HepG2 (cell line): ENCODE data around the gene PDE4C.

Experiments used
- BORCS8-MEF2B ChIP-seq: sonication (generic); formaldehyde crosslinking; IDR thresholded peaks from 2 replicates; pipeline ENCODE4 v1.8.0; 2022; ENCODE audit warnings: mild to moderate bottlenecking, missing genetic modification reagents
- JUNB ChIP-seq: sonication (generic); formaldehyde crosslinking; IDR thresholded peaks from 2 replicates; pipeline ENCODE4 v1.8.0; 2022; ENCODE audit warnings: missing genetic modification reagents, mild to moderate bottlenecking, borderline replicate concordance
- MTA3 ChIP-seq: sonication (generic); formaldehyde crosslinking; IDR thresholded peaks from 2 replicates; pipeline ENCODE4 v1.4.0; 2020; ENCODE audit warnings: missing genetic modification reagents
- NR2F2 ChIP-seq: IDR thresholded peaks from 2 replicates; pipeline ENCODE4 v1.6.1; 2012; ENCODE audit warnings: low read depth, inconsistent platforms, borderline replicate concordance
- SP1 ChIP-seq, 2 experiments: fragments of 450-650 bp in 1 of 2; sonication (generic) in 1 of 2; formaldehyde crosslinking in 1 of 2; IDR thresholded peaks; 2 replicates each; pipeline versions ENCODE4 v1.4.0 to v1.6.1; 2016 to 2020; ENCODE audit warnings: missing genetic modification reagents in 1 of 2
- ZFP62 ChIP-seq: sonication (generic); formaldehyde crosslinking; IDR thresholded peaks from 2 replicates; pipeline ENCODE4 v1.4.0; 2020; ENCODE audit warnings: missing genetic modification reagents
- ZFYVE20 ChIP-seq: sonication (generic); formaldehyde crosslinking; IDR thresholded peaks from 2 replicates; pipeline ENCODE4 v1.8.0; 2023; ENCODE audit warnings: low read depth, mild to moderate bottlenecking, moderate library complexity, missing genetic modification reagents, borderline replicate concordance
- ZNF138 ChIP-seq: sonication (generic); formaldehyde crosslinking; IDR thresholded peaks from 2 replicates; pipeline ENCODE4 v1.5.0; 2020; ENCODE audit warnings: mild to moderate bottlenecking, low read depth, missing genetic modification reagents
- ZNF333 ChIP-seq: sonication (generic); formaldehyde crosslinking; IDR thresholded peaks from 2 replicates; pipeline ENCODE4 v1.4.0; 2020; ENCODE audit warnings: mild to moderate bottlenecking, missing genetic modification reagents, borderline replicate concordance
- ZNF761 ChIP-seq: sonication (generic); formaldehyde crosslinking; conservative IDR thresholded peaks from 2 replicates; pipeline ENCODE4 v1.4.0; 2020; ENCODE audit warnings: mild to moderate bottlenecking, missing genetic modification reagents
- TF ChIP-seq, protein P1 (sequence below): IDR thresholded peaks from 2 replicates; pipeline ENCODE4 v1.6.1; 2016; ENCODE audit warnings: control low read depth
- TF ChIP-seq, protein P2 (sequence below): sonication (generic); formaldehyde crosslinking; conservative IDR thresholded peaks from 2 replicates; pipeline ENCODE4 v1.4.0; 2020; ENCODE audit warnings: missing genetic modification reagents

DNA sequence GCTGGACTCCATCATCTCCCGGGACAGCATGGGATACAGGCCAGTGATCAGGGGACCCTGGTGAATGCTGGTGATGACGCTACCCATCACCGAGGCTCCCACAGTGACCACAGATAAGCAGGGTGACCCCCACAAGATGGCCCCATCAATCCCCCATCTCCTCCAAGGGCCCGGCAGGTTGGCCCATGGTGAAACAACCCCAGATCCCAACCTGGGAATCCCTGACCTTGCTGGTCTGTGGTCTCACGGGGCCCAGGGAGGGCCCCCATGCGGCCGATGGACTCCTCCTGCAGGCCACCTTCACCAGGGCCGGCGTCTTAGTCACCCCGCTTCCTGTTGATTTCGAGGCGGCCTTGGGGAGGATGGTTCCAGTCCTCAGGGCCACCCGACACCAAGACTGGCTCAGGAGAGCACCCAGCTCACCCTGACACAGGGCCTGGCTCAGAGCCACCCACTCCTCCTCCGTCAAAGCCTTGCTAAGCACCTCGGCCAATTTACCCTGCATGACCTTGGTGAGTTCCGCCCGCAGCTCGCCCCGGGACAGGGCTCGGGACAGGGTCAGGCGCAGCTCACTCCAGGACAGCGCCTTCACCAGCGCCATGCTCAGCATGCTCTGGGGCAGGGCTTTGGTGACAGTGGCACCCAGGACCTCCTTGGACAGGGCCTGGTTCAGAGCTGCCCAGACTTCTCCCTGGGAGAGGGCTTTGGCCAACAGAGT lies 38.1 kb upstream of the PDE4C start:
- TF ChIP-seq, protein P1, sequence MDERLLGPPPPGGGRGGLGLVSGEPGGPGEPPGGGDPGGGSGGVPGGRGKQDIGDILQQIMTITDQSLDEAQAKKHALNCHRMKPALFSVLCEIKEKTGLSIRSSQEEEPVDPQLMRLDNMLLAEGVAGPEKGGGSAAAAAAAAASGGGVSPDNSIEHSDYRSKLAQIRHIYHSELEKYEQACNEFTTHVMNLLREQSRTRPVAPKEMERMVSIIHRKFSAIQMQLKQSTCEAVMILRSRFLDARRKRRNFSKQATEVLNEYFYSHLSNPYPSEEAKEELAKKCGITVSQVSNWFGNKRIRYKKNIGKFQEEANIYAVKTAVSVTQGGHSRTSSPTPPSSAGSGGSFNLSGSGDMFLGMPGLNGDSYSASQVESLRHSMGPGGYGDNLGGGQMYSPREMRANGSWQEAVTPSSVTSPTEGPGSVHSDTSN (CRISPR knock-in tag), result no peak
- TF ChIP-seq JUNB (CRISPR knock-in tag) (no peak), ZFP62 (no peak), ZNF138 (no peak), ZNF761 (CRISPR knock-in tag) (no peak), SP1 (IDR thresholded peaks at IDR 0.05) (no peak), SP1 (CRISPR knock-in tag; IDR thresholded peaks at IDR 0.05) (no peak), NR2F2 (no peak), MTA3 (no peak), ZNF333 (CRISPR knock-in tag) (no peak), ZFYVE20 (CRISPR knock-in tag) (no peak), BORCS8-MEF2B (CRISPR knock-in tag) (no peak)
- TF ChIP-seq, protein P2, sequence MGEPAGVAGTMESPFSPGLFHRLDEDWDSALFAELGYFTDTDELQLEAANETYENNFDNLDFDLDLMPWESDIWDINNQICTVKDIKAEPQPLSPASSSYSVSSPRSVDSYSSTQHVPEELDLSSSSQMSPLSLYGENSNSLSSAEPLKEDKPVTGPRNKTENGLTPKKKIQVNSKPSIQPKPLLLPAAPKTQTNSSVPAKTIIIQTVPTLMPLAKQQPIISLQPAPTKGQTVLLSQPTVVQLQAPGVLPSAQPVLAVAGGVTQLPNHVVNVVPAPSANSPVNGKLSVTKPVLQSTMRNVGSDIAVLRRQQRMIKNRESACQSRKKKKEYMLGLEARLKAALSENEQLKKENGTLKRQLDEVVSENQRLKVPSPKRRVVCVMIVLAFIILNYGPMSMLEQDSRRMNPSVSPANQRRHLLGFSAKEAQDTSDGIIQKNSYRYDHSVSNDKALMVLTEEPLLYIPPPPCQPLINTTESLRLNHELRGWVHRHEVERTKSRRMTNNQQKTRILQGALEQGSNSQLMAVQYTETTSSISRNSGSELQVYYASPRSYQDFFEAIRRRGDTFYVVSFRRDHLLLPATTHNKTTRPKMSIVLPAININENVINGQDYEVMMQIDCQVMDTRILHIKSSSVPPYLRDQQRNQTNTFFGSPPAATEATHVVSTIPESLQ (CRISPR knock-in tag), result no peak
